HG02885 (cell line): Measurements from ENCODE around the gene CITED1.
"Not testable (repeated sequence)": the region's sequence is repeated elsewhere in the genome, so short reads cannot be mapped to it uniquely, and the experiment has no call there.

Experiments used
- ATAC-seq: cut with Tn5 transposase; IDR thresholded peaks from one replicate; pipeline ENCODE4 v1.9.1; 2021; ENCODE audit warnings: mild to moderate bottlenecking; ENCODE audit not compliant: unreplicated experiment, poor library complexity

The CITED1 gene

GRCh38 chrX:72305286-72306084 is at the start of gene CITED1:
Gene CITED1 (minus strand): TSS chrX:72305914. CDS start chrX:72302869, 3,045 bp downstream.
- ATAC-seq: no peak

DNA sequence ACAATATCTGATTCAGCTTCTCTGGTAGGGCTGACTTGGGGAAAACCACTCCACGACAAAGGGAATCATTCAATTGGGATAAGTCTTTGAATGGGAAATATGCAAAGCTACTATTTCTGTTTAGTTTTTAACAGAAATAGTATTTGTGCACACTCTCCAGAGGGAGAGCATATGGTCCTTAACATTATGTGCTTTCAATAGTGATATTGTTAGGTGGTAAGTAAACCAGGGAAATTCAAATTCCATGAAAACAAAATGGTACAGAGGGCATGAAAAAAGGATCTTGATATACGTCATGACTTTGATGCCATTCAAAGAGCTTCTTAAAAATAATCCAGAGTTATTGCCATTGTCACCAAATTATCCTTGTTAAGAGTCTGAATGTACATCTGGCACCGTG is 47.1 kb upstream of the CITED1 start:
- ATAC-seq: no peak

DNA sequence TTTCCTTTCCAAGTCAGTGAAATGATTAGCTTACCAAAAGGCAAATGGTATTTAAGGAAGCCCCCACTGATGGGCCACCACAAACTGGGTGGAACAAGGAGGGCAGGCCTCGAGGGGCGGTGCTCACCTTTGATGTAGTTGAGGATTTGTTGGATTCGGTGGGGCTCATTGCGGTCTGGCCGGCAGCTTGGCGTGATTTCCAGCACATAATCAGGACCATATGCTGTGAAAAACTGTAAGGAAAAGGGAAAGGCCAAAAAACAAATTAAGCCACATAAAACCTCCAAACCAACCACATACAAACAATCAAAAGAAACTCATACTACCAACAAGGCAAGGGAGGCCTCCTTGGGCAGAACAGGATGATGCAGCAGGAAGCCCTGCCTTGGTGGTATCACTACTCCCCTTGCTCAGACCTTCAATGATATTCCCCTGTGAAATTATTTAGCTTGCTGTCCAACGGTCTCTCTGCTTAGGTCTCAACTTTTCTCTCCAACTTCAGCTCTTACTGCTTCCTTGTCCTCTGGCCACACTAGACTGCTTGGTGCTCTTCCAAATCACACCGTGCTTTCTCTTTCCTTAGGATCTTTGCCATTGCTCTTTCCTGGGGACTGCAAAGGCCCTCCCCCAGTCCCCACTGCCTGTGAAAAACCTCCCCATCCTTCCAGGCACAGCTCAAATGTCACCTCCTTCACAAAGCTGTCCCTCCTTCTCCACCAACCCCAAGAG is 46.1 kb upstream of the CITED1 start:
- ATAC-seq: no peak

DNA sequence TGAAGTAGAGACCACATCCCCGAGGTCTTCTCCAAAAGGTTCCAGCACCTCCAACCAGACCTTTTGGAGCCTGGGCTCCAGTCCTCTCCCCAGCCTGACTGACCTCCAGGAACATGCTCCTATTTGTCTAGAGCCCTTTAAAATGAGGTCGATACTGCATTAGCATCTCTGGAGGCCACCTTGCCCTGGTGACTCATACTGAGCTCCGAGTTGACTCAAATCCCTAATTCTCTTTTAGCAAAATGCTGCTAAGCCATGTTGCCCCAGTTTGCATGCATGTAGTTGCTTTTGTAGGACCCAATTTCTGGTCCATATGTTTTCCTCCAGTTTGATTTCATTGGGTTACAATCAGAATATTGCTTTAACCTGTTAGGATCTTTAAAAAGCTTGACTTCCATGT is 43.5 kb upstream of the CITED1 start:
- ATAC-seq: peak; percentile 99

- ATAC-seq: no peak
These were observed 42.7 kb upstream of the CITED1 start for GRCh38 chrX:72348247-72348979.

GRCh38 chrX:72347366-72347765 is 41.7 kb upstream of the CITED1 start:
- no peak for ATAC-seq

DNA sequence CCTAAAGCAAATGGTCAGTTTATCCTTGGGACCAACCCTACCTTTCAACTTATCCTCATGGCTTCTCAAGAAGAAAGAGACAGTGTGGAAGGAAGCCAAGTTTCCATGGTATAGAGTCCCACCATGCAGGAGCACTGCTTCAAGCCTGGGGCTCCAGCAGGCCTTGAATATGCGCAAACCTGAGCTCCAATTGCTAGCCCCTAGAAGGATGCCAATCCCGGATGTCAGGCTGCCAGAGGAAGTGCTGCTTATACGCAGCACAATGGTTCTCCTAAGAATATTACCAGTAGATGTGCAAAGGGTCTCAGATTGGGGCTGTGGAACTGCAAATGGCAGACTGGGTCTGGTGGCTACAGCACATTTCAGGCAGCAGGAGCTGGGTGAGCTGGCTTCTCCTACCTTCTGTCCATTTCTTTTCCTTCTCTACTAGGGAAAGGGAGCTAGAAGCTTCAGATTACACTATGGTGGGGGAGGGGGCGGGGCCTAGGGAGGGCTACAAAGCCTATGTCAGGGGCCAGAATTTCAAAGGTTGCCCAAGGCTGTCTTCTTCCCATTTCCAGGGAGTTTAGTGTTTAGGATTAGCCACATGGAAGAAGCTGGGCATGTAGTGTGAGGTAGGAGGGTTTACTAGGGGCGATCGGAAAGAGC is 40.7 kb upstream of the CITED1 start:
- ATAC-seq: no peak

- ATAC-seq: no peak
These were observed 34.9 kb upstream of the CITED1 start for GRCh38 chrX:72340626-72341025.

DNA sequence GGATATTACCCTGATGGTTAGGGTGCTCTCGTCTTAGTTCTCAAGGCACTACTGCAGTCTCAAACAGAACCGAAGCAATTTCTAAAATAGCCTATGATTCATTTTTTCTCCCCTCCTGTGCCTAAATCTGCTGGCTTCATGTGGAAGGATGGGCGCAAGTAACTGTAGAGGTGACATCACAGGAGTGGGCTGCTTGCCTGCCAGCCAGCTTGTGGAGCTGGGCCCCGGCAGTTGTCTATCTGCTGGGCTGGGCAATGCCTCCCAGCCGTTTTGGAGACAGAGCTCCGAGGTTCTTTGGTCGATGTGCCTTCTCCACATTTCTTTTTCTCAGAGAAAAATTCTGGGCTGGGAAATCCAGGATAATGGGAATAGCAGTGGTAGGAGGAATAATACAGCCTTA is 34.3 kb upstream of the CITED1 start:
- no peak for ATAC-seq

DNA sequence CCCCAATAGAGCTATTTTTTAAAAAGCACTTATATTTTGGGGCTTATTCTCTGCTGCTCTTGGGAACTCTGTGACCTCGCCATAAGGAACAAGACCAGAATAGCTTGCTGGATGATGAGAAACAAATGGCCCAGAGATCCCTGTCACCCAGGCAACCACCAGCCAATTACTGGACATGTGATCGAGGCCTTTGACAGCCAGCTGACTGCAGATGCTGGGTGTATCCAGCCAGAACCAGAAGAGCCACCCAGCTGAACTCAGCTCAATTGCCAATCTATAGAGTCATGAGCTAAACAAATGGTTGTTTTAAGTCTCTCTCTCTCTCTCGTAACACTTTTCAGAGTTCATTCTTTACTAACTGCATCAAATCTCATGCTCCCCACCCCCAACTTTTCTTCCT is 24.4 kb upstream of the CITED1 start:
- no peak for ATAC-seq

GRCh38 chrX:72326605-72327300 is 21.0 kb upstream of the CITED1 start:
- no peak for ATAC-seq

- not testable (repeated sequence) for ATAC-seq
These were observed 13.9 kb upstream of the CITED1 start for GRCh38 chrX:72319651-72320050.

DNA sequence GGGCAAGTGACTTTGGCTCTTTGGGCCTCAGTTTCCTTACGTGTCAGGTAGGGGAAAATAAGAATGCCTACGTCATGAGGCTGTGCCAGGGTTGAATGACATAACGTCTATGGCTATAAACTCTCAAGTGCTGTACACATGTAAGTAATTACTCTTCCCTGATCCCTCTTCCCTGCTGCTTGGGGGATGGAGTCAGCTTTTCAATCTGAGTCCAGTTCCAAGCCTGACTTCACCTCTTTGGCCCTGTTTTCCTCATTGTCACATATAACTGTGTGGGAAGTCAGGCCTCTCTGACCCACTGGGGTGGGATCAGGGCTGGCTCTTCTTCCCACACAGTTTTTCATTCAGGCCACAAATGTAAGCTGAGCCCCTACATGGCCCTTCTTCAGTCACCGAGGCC is 11.4 kb upstream of the CITED1 start:
- ATAC-seq: no peak

DNA sequence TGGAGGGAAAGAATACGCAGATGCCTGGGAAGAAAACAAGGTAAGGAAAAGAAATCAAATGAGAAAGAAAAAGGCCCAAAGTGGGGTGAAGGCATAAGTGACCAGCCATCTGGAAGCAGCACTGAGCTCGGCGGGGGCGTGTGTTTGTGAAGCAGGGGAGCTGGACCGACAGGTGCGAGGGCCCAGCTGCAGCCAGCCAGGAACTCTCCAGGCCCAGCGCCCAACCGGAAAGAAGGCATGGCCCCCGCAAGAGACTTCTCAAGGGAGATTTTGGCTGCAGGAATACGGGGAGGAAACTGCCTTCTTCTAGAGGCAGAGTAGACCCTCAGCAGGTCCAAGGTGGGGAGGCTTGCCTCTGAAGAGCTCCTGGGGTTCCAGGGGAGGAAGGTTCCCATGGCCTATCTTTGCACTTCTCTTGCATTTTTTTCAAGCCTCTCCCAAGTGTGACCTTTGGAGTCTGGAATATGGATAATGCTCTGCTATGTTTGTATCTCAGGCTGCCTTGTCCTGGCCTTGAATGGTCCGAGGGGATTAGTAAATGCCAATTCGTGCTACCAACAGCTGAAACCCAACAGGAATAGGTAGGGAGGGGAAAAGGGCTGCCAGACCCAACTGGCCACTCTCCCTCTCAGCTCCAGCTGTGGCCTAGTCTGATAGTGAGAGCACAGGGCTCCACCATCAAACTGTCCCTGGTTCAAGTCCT is 10.8 kb upstream of the CITED1 start:
- ATAC-seq: no peak

- no peak for ATAC-seq
These were observed 9.2 kb upstream of the CITED1 start for GRCh38 chrX:72314881-72315280.

DNA sequence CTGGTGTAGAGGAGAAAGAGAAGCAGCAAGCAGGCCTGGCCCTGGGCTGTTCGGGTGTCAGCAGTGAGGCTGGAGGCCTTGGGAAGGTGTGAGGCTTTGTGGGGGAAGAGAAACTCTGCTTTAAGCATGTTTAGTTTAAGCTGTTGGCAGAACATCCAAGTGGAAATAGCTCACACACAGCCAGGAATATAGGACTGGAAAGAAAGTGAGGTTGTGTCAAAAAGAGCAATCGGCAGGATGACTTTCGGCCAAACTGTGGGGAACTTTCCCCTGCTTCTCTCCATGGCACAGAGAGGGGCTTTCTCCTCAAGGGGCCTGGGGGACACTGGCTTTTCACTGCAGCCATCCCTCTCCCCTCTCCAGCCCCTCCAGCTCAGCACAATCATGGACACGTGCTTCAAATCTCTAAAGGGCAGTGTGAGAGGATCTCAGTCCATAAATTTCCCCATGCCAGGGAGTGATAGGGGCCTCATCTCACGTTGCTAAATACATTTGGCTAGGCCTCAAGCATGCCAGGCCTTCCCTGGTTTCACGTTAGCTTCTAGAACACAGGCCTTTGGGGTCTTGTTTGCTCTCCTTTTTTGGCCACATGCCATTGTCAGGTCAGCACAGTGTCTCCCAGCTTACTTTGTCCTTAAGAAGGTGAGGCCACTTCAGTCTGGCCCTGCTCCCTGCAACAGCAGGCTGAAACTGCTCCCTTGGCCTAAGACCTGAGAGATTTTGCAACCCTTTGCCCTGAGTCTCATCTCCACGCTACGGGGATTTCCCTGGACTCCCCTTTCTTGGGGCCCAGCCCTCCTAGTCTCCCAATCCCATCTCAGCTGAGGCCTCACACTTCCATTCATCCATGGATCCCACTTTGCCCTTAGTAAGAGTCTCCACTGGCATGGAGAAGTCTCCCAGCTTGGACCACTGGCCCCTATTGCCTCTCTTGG is 8.3 kb upstream of the CITED1 start:
- ATAC-seq: no peak

DNA sequence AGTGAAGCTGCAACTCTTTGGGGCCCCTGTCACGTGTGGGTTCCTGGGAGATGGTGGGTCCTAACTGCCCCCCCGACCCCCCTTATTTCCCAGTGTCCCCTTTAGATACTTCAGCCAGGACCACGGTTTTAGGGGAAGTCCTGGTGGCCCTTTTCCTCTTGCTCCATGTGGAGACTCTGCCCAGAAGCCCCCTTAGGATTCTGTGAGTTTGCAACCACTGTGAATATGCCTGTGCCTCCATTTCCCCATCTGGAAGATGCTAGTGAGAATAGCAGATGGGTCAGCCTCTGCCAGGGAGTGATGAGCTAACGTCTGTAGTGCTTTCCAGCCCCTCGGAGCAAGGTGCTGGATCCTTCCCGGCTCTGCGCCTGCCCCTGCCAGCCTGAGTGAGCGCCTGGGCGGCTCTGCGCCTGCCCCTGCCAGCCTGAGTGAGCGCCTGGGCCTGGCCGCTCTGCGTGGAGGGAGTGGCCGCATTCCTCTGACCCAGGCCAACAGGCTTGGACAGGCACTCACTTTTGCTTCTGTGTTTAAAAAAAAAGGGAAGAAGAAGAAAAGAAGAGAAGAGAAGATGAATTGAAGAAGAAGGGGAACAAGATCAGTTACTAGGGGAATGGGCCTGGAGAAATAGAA is 6.7 kb upstream of the CITED1 start:
- ATAC-seq: no peak
